ENCODE data around the gene DLGAP5.

DNA sequence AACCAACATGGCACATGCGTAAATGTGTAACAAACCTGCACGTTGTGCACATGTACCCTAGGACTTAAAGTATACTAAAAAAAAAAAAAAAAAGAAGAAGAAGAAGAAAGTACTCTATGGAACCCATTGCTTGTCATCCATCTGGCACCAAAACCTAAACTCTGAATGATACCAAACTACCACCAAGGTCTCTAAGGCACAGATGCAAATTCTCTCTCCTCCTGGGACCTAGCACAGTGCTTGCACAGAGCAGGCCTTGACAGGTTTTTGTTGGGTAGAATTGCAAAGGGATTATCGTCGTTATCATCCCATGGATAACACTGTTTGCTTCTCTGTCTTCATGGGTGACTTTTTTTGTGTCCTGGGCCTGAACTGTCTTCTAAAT is 75.5 kb downstream of the DLGAP5 start:
- TF ChIP-seq, protein P1, sequence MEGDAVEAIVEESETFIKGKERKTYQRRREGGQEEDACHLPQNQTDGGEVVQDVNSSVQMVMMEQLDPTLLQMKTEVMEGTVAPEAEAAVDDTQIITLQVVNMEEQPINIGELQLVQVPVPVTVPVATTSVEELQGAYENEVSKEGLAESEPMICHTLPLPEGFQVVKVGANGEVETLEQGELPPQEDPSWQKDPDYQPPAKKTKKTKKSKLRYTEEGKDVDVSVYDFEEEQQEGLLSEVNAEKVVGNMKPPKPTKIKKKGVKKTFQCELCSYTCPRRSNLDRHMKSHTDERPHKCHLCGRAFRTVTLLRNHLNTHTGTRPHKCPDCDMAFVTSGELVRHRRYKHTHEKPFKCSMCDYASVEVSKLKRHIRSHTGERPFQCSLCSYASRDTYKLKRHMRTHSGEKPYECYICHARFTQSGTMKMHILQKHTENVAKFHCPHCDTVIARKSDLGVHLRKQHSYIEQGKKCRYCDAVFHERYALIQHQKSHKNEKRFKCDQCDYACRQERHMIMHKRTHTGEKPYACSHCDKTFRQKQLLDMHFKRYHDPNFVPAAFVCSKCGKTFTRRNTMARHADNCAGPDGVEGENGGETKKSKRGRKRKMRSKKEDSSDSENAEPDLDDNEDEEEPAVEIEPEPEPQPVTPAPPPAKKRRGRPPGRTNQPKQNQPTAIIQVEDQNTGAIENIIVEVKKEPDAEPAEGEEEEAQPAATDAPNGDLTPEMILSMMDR (conservative IDR thresholded peaks at IDR 0.05; ENCODE audit: low read depth, low read length): no peak
- TF ChIP-seq, protein P2, sequence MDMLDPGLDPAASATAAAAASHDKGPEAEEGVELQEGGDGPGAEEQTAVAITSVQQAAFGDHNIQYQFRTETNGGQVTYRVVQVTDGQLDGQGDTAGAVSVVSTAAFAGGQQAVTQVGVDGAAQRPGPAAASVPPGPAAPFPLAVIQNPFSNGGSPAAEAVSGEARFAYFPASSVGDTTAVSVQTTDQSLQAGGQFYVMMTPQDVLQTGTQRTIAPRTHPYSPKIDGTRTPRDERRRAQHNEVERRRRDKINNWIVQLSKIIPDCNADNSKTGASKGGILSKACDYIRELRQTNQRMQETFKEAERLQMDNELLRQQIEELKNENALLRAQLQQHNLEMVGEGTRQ (IDR thresholded peaks at IDR 0.05; ENCODE audit: low read depth, low read length): no peak
- TF ChIP-seq RFX5 (IDR thresholded peaks at IDR 0.05; ENCODE audit: low read depth, low read length): no peak
- TF ChIP-seq MXI1 (IDR thresholded peaks at IDR 0.05; ENCODE audit: borderline replicate concordance, low read depth, low read length): no peak
- TF ChIP-seq RAD21 (IDR thresholded peaks at IDR 0.05; ENCODE audit: low read length): no peak
- TF ChIP-seq RCOR1 (IDR thresholded peaks at IDR 0.05; ENCODE audit: insufficient replicate concordance, low read length): no peak
- no peak for TF ChIP-seq POLR2A (IDR thresholded peaks at IDR 0.05; ENCODE audit: low read depth, low read length)
- TF ChIP-seq, protein P3, sequence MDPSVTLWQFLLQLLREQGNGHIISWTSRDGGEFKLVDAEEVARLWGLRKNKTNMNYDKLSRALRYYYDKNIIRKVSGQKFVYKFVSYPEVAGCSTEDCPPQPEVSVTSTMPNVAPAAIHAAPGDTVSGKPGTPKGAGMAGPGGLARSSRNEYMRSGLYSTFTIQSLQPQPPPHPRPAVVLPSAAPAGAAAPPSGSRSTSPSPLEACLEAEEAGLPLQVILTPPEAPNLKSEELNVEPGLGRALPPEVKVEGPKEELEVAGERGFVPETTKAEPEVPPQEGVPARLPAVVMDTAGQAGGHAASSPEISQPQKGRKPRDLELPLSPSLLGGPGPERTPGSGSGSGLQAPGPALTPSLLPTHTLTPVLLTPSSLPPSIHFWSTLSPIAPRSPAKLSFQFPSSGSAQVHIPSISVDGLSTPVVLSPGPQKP (IDR thresholded peaks at IDR 0.05; ENCODE audit: borderline replicate concordance, low read depth, low read length): no peak
- TF ChIP-seq FOS (IDR thresholded peaks at IDR 0.05; ENCODE audit: low read depth, low read length): no peak
